ENCODE measurements around the gene E2F1. TPM values are rescaled to one million over a fixed set of nuclear protein-coding genes. Genes with fewer than 3 reads are reported as not detected.
"Not testable (repeated sequence)": the region's sequence is repeated elsewhere in the genome, so short reads cannot be mapped to it uniquely, and the experiment has no call there.

E2F1 gene
- total RNA-seq, 1 experiment from 2014 or later, result 48.7 TPM

GRCh38 chr20:33646191-33646590, 40.0 kb downstream of the E2F1 start:
- no peak for DNase-seq (ENCODE audit: low read depth)

GRCh38 chr20:33645396-33645795, 40.8 kb downstream of the E2F1 start:
- no peak for DNase-seq (ENCODE audit: low read depth)

DNA sequence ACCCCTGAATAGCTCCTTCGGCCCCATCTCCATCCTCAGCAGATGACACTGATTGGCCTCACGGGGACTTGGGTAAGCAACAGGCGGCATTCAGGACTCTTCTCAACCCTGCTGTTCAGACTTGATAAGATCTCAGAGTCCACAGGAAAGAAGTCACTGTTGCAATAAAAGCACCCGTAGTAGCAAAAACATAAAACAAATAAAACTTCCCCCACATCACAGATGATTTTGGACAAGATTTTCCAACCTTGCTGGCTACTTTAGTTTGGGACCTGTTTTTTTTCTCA, 41.2 kb downstream of the E2F1 start:
- no peak for DNase-seq (ENCODE audit: low read depth)

- DNase-seq (ENCODE audit: low read depth), result no peak
These were observed 41.7 kb downstream of the E2F1 start for GRCh38 chr20:33644313-33645071.

DNA sequence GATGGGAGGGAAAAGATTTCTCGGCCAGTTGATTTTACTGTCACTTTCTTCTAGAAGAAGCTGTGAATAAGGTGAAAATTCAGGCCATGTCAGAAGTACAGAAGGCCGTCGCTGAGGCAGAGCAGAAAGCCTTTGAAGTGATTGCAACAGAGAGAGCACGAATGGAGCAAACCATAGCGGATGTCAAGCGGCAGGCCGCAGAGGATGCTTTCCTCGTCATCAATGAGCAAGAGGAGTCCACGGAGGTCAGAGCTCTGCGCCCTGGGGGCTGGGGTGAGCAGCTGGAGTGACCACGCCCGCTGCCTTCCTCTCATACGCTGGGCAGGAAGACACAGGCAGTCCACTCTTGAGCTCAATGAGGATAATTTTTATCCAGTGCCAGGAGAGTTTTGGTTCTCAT, 45.9 kb downstream of the E2F1 start:
- DNase-seq (ENCODE audit: low read depth), result no peak

- DNase-seq (ENCODE audit: low read depth), result no peak
These were observed 49.4 kb downstream of the E2F1 start for GRCh38 chr20:33636776-33637175.

- no peak for DNase-seq (ENCODE audit: low read depth)
These were observed 50.8 kb downstream of the E2F1 start for GRCh38 chr20:33635341-33635740.

- not testable (repeated sequence) for DNase-seq (ENCODE audit: low read depth)
These were observed 54.3 kb downstream of the E2F1 start for GRCh38 chr20:33631910-33632309.

DNA sequence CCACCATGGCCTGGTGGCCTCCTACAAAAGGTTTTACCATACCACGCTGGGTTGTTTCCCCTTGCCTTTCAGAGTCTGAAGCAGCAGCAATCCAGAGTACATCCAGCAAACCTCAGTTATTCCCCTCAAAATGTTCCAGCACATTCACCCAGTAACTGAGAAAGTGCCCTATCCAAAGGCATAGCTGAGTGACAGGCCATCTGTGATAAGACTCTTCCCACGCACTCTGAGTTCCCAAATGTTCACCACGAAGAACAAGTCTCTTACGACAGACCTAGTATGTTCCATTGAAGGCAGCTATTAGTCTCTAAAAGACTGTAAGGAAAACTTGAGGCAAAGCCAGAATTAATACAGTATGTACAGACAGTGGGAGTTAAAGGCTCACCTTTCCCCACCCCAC, 55.7 kb downstream of the E2F1 start:
- no peak for DNase-seq (ENCODE audit: low read depth)

GRCh38 chr20:33629979-33630378, 56.2 kb downstream of the E2F1 start:
- no peak for DNase-seq (ENCODE audit: low read depth)

DNA sequence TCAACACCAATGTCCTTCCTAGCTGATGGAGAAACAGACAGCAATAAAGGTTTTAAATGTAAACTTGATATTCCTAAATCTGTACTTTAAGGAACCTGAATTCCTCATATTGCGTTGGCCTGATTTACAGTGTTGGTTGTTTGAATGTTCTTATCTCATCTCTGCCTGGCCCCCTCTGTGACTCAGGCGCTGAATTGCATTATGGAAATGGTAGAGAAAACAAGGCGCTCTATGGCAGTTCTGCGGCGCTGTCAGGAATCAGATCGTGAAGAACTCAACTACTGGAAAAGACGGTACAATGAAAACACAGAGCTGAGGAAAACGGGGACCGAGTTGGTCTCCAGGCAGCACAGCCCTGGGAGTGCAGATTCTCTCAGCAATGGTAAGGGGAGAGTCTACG, 56.7 kb downstream of the E2F1 start:
- DNase-seq (ENCODE audit: low read depth), result no peak

DNA sequence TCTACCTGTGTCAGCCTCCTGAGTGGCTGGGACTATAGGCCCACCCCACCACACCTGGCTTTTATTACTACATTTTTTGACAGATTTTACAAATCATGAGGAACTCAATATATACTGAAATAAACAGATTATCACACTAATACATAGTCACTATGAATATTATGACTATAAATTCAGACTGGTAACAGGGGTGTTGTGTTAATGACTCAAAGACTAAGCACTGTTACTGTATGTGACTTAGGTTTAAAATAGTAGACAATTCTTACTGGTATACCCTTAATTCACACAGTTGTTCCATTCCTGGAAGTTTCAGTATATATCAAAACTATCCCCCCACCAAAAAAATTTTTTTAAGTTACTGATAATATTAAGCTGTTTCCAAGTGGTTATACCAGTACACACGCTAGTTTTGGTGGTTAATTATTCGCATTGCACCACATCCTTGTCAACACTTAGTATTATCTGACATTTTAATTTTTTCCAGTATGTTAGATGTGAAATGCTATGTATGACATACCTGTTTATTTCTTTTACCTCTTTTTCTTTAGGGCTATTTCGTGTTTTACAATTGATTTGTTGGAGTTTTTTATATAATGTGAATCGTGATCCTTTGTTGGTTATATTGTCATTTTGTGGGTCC, 58.5 kb downstream of the E2F1 start:
- DNase-seq (ENCODE audit: low read depth), result no peak

DNA sequence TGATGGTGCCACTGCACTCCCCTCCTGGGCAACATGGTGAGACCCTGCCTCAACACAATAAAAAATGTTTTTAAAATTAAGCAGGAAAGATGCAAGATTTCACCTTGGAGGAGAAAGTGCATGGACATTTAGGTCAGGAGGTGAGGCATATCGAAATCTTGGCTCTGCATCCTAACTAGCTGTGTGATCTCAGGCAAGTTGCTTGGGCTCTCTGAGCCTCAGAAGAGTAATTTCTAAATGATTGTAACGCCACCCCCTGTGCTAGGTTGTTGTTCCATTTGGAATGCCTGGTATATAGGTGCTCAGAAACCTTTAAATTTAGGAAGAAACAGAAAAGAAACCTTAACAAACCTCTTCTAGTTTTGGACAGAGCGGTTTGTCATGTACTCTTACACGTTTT, 60.0 kb downstream of the E2F1 start:
- DNase-seq (ENCODE audit: low read depth), result no peak

Other genes starting within 250 kb of the E2F1 start
- 12.3 and 14.6 TPM in 2 replicates for gene SNTA1, start 242.6 kb downstream of the E2F1 start, total RNA-seq (2014; rRNA removed; shearing (Covaris generic))
- gene CBFA2T2, start 196.3 kb downstream of the E2F1 start, total RNA-seq (2014; rRNA removed; shearing (Covaris generic)), result 2.4 and 2.9 TPM in 2 replicates
- gene C20orf144, start 24.1 kb downstream of the E2F1 start, total RNA-seq (2014; rRNA removed; shearing (Covaris generic)), result 0.16 TPM in 1 of 2 replicates, not detected in the other
- gene ACTL10, start 19.4 kb downstream of the E2F1 start, total RNA-seq (2014; rRNA removed; shearing (Covaris generic)), result 0.06 TPM in 1 of 2 replicates, not detected in the other
- 22.8 and 25.1 TPM in 2 replicates for gene NECAB3, start 12.0 kb downstream of the E2F1 start, total RNA-seq (2014; rRNA removed; shearing (Covaris generic))
- gene PXMP4, start 33.9 kb upstream of the E2F1 start, total RNA-seq (2014; rRNA removed; shearing (Covaris generic)), result 5.1 and 5.6 TPM in 2 replicates
- gene ZNF341, start 45.6 kb upstream of the E2F1 start, total RNA-seq (2014; rRNA removed; shearing (Covaris generic)), result 2.4 and 3.2 TPM in 2 replicates
- 24.2 and 40.8 TPM in 2 replicates for gene CHMP4B, start 125.0 kb upstream of the E2F1 start, total RNA-seq (2014; rRNA removed; shearing (Covaris generic))

Measured in HT1080 (cell line).